GM19372 (cell line): ENCODE results near the gene PLEKHA8.

Experiments
- ATAC-seq: cut with Tn5 transposase; IDR thresholded peaks from one replicate; pipeline ENCODE4 v1.9.1; 2021; ENCODE audit warnings: mild to moderate bottlenecking, low read depth, moderate library complexity; ENCODE audit not compliant: unreplicated experiment

Gene PLEKHA8

GRCh38 chr7:30022991-30023390 is 5.2 kb upstream of the PLEKHA8 start:
- ATAC-seq: no peak

GRCh38 chr7:30023524-30023923 is 4.7 kb upstream of the PLEKHA8 start:
- no peak for ATAC-seq

- ATAC-seq: peak; percentile 65
Observed at GRCh38 chr7:30026229-30027064, 1.8 kb upstream of the PLEKHA8 start, which contains the start of gene FKBP14. TSS of gene FKBP14 (minus strand) at chr7:30026702. CDS start at chr7:30026508, 194 bp downstream.

- no peak for ATAC-seq
Observed at GRCh38 chr7:30027065-30027456, 1.2 kb upstream of the PLEKHA8 start.

DNA sequence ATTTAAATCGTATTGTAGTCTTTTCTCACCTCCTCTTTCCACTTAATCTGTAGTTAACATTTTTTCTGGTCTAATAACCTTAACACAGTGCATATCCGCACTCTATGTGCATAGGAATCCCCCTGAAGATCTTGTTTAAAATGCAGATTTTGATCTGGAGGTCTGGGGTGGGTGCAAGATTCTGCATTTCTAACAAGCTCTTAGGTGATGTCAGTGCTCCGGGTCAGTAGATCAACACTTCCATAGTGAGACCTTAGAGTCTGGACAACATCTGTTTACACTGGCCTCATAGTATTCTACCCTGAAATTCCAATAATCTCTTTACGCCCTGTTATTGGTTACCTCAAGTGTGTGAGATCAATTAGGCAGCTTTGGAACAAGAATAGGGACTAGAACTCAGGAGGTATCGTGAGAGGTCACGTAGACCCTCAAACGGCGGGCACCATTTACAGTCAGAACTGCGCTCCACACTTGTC is 434 bp upstream of the PLEKHA8 start:
- no peak for ATAC-seq

DNA sequence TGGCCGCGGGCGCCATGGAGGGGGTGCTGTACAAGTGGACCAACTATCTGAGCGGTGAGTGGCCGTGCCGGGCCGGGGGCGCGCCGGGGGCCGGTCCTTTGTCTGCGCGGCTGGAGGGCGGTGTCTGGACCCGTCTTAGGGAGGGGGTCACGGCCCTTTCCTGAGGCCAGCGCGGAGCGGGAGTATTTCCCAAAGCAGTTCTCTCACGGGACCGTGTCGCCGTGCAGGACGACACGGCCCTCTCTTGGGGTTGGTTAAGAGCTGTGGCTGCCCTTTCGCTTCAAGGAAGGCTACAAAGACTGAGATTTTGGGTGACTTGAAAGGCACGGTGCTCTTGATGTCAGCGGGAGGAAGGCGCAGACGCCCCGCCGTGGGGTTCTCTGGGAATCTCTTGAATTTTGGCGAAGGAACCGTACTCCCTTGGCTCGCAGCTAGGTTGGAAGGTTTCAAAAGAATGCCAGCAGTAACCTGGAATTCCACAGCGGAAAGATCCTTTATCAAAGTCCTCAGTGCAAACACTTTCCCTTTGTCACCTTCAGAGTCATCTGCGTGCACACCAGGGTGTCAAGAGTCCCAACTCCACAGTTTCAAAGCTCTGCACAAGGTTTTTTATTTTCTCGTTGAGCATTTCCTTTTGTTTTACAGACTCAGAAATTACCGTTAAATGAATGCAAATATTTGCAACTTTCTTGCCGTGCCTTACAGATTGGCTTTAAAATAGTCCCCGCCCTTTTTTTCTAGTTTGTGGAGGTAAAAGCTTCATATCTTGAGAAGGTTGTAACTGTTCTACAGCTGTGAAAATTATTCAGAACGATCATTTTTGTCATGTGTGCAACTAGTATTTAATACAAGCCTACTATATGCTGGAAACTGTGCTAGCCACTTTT is 780 bp downstream of the PLEKHA8 start:
- peak; percentile 15 for ATAC-seq

DNA sequence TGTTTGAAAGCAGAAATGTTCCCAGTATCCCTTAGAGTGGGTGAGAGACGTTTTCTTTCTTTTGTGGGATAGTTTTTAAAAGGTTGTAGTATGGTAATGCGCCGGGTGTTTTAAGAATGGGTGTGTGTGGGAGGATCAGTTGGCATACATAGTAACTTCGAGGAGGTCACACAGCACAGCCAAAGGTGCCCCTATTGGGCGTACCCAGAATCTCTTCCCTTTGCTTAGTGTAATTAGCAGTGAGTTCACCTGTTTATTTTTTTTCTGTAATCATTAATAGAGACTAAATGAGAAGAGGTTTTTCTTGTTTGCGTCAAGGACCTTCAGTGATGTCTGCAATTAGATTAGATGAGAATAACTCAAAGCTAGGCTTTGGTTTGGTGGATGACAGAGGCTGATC is 1.5 kb downstream of the PLEKHA8 start:
- no peak for ATAC-seq

- no peak for ATAC-seq
Observed at GRCh38 chr7:30032310-30033125, 4.3 kb downstream of the PLEKHA8 start.

- no peak for ATAC-seq
Observed at GRCh38 chr7:30034501-30034900, 6.3 kb downstream of the PLEKHA8 start.

DNA sequence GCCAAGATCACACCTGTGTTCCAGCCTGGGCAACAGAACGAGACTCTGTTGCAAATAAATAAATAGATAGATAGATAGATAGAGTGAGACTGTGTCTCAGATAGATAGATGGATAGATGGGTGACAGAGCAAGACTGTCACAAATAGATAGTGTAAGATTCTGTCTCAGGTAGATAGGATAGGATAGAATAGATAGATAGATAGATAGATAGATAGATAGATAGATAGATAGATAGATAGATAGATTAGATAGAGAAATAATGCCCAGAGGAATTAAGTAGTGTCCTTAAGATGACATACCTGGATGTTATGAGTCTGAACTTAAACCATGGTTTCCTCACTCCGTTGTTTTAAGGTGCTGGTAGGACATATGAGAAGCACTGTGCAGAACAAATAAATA is 8.0 kb downstream of the PLEKHA8 start:
- no peak for ATAC-seq

DNA sequence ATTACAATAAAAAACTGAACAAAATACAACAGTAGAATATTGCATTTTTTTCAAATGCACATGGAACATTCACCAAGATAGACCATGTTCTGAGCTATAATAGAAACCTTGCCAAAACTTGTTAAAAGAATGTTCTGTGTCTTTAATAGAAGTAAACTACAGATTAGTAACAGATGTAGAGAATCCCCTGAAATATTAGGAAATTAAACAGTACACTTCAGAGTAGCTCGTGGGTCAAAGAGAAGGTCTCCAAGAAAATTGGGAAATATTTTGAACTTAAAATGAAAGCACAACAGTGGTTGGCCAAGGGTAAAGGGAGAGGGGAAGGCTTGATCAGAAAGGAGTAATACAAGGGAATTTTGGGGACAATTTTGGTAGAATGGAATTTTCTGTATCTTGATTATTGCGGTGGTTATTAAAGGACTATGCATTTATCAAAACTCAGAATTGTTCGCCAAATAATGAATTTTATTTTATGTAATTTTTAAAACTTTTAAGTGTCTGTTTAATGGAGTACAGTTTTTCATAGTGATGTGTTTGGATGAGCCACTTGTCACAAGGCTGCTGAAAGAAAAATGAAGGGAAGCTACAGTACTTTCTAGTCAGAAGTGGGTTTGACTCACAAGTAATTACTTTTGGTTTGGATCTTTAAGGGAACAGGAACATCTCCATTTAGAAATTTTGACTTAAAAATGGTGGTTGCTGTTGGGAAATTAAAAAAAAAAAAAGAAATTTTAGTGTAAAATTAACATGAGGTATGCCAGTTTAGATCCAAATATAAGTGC is 10.2 kb downstream of the PLEKHA8 start:
- no peak for ATAC-seq

GRCh38 chr7:30040938-30041337 is 12.7 kb downstream of the PLEKHA8 start:
- no peak for ATAC-seq

DNA sequence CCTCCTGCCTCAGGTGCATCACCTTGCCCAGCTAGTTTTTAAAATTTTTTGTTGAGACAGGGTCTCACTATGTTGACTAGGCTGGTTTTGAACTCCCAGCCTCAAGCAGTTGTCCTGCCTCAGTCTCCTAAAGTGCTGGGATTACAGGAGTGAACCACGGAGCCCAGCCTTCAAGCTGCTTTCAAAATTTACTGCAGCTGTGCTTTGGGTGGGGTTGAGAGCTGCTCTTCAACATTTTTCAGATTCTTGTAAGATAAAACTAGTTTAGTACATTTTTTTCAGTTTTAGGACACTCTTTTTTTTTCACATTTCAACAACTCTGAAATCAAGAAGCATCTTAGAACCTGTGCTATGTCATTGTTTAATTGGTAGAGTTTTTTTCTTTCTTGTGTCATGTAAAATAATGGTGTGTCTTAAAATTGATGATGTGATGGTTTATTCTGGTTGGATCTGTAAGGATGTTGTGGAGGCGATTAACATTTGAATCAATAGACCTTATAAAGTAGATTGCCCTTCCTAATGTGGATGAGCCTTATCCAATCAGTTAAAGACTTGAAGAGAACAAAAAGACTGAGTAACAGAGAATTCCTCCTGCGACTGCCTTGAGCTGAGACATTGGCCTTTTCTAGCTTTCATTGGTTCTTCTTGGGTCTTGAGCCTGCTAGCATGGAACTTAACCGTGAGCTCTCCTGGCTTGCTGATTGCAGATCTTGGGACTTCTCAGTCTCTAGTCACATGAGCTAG is 13.5 kb downstream of the PLEKHA8 start:
- ATAC-seq: no peak

GRCh38 chr7:30046127-30046770 is 18.0 kb downstream of the PLEKHA8 start:
- no peak for ATAC-seq

GRCh38 chr7:30047124-30047523 is 18.9 kb downstream of the PLEKHA8 start:
- no peak for ATAC-seq

GRCh38 chr7:30048582-30048981 is 20.4 kb downstream of the PLEKHA8 start:
- ATAC-seq: no peak

- ATAC-seq: no peak
Observed at GRCh38 chr7:30049173-30049572, 21.0 kb downstream of the PLEKHA8 start.

DNA sequence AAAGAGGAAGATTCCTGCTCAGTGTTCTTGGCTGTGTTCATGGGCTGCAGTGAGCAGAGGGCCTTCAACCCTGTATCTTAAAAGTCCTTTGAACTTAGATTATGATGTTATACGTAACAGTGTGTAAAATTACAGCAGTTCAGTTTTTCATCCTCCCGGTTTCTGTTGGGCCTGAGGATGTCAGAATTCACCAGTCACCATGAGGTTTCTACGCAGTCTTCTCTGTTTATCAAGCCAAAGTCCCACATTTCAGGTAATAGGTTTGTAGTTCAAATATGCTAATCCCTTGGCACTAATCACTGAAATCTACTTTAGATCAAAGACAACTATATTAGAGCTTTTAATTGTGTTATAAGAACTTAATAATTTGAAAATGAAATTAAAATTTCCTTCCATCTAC is 24.9 kb downstream of the PLEKHA8 start:
- no peak for ATAC-seq

GRCh38 chr7:30057741-30058140 is 29.5 kb downstream of the PLEKHA8 start:
- ATAC-seq: no peak
